GM18519 (cell line): ENCODE results near the gene SPAG16.
A peak's percentile ranks its signal among the peaks of the same experiment; 100 is the strongest.
"Not testable (repeated sequence)": the region's sequence is repeated elsewhere in the genome, so short reads cannot be mapped to it uniquely, and the experiment has no call there.

Experiments used
- ATAC-seq: cut with Tn5 transposase; IDR thresholded peaks from one replicate; pipeline ENCODE4 v1.9.1; 2021; ENCODE audit warnings: mild to moderate bottlenecking, moderate library complexity; ENCODE audit not compliant: unreplicated experiment, low FRiP score

The SPAG16 gene

DNA sequence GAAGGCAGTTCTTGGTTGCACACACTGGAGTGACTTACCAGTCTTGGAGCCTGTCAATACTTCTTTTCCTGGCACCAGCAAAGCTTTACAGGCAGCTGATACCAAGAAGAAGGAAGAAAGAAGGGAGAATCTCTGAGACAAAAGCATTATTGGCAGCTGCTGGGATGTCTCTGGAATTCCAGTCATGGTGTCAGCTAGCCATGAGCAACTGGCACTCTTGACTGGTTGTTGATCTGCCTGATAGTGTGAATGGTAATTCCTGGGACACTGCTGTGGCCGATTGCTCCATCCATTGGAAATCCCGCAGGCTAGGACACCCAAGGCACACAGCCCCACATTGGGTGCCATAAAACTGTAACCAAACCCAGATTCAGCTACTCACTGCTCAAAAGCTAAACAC, 17.8 kb upstream of the SPAG16 start:
- no peak for ATAC-seq

DNA sequence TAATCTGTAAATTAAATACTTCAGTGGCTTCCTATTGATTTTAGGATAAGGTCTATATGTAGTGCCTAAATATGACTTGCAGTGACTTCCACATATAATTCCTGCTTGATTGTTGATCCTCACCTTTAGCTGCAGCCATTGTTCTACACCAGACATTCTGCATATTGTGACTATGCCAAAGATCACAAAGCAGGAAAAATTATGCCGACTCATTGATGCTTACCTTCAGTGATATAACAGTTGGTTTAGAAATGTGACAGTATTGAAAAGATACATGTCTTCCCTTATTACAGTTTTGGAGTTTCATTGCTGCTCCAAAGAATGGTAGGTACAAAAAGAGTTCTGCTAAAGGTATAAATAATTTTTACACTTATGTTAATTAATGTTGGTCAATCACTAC, 12.3 kb upstream of the SPAG16 start:
- ATAC-seq: no peak

- ATAC-seq: no peak
Observed at GRCh38 chr2:213274143-213274542, 10.1 kb upstream of the SPAG16 start.

DNA sequence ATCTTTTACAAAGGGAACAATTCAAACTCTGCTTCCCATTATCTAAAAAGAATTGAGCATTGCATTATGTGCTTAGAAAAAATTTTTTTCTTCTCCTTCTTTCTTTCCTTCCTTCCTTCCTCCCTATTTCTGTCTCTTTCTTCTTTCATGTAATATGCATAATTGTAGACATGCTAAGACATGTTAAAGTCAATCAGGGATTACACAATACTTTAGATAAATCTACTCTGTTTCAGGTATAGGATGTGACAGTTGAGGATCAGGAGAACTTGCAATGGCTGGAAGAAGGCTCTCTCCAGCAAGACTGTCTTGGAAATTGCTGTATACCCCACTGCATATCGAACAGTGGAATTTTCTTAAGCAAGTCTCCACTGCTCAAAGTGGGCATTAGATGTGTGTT, 9.0 kb upstream of the SPAG16 start:
- no peak for ATAC-seq

DNA sequence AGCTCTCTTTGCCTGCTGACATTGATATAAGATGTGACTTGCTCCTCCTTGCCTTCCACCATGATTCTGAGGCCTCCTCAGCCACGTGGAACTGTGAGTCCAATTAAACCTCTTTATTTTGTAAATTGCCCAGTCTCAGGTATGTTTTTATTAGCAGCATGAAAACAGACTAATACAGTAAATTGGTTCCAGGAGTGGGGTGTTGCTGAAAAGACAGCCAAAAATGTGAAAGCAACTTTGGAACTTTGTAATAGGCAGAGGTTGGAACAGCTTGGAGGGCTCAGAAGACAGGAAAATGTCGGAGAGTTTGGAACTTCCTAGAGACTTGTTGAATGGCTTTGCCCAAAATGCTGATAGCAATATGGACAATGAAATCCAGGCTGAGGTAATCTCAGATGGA, 7.1 kb upstream of the SPAG16 start:
- not testable (repeated sequence) for ATAC-seq

GRCh38 chr2:213279116-213279620, 5.1 kb upstream of the SPAG16 start:
- ATAC-seq: no peak

GRCh38 chr2:213279971-213280370, 4.3 kb upstream of the SPAG16 start:
- ATAC-seq: no peak

GRCh38 chr2:213281156-213281555, 3.1 kb upstream of the SPAG16 start:
- ATAC-seq: no peak

DNA sequence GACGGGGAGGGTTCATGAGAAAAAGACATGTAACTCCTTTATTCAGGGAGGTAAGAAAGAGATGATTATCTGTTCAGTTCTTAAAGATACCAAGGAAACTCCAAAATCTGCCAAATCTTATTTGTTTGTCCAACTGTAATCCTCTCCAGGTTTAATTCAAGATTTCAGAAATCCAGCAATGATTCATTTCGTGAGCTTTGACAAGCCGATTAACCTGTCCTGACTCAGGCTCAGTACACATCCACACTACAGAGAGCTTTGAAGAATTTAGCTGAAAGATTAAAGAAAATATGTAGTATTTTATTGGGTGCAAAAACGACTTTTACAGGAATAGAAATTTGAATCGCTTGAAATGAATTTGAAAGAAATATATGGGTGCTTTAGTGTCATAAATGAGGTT, 1.1 kb downstream of the SPAG16 start:
- no peak for ATAC-seq

- no peak for ATAC-seq
Observed at GRCh38 chr2:213286161-213286560, 1.9 kb downstream of the SPAG16 start.

DNA sequence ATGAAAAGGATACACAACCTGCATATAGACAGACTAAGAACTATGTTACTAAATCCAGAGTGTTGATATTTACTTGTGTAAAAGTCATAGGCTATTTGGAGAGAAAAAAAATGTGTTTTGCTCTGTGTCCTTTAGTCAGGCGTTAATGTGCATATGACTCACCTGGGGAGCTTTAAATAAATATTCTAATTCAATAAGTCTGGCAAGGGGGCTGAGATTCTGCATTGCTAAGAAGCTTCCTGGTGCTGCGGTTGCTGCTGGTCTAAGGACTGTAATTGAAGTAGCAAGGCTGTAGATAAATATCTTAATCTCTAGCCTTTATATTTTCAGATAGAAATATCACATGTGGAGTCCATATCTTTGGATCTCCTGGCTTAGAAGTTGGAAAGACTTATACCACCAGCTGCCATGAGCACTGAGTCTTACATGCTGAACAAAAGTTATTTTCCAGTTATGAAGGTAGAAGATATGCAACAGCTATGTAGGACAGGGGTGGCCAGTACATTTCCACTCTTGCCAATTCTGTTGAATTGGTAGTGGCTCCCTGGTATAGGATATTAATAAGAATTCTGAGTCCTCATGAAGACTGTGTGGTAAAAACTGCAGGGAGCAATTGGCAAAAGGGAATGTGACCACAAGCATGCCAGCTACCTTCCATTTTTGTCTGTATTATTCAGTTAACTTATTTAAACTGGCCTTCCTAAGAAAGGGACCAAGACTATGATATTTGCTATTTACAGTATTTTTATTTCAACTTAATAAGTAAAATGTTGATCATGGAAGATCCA, 4.8 kb downstream of the SPAG16 start:
- ATAC-seq: no peak

- no peak for ATAC-seq
Observed at GRCh38 chr2:213290501-213290900, 6.2 kb downstream of the SPAG16 start.

DNA sequence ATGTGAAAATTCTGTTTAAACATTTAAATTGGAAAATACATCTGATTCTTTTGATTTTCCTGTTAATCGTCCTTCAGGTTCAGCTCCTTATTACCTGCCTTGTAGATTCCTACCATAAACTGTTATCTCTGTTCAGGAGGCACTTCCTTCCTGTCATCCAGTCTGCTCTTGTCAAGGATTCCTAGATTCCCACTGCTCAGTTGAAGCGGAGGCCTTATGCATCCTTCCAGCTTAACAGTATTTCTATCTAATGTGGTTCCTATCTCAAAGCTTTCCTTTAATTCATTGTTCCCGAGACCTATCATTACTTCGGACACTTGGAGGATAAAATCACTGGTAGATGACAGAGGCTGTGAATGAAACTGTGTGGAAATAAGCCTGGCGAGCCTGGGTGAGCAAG, 12.0 kb downstream of the SPAG16 start:
- no peak for ATAC-seq

GRCh38 chr2:213306316-213306942, 22.2 kb downstream of the SPAG16 start:
- ATAC-seq: no peak

DNA sequence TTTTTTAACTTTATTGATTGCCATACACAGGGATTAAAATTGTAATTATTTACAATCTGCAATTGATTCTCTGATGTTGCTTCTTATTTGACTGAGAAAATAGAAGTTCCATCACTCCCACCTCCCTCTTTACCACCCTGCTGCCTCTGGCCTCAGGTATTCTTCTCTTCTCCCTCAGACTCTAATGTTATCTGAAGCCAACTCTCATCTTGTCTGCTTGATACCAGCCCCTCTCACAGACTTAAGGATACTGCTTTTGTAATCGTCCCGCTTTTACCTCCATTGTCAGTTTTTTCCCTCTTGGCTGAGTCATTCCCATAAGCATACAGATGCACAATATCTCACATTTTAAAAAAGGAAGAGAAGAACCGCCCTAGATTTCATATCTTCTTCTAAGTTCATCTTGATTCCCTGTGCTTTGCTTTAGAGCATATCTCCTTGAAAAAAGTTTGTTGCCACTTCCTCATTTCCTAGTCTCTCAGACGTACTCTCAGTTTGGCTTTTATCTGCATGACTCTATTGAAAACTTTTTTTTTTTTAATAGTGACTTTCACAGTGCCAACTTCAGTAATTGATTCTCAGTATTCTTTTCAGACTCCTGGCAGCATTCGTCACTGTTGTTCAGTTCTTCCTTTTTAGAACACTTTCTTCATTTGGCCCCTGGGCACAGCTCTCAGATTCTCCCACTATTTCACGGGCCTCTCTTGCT, 31.1 kb downstream of the SPAG16 start:
- ATAC-seq: peak; percentile 60

DNA sequence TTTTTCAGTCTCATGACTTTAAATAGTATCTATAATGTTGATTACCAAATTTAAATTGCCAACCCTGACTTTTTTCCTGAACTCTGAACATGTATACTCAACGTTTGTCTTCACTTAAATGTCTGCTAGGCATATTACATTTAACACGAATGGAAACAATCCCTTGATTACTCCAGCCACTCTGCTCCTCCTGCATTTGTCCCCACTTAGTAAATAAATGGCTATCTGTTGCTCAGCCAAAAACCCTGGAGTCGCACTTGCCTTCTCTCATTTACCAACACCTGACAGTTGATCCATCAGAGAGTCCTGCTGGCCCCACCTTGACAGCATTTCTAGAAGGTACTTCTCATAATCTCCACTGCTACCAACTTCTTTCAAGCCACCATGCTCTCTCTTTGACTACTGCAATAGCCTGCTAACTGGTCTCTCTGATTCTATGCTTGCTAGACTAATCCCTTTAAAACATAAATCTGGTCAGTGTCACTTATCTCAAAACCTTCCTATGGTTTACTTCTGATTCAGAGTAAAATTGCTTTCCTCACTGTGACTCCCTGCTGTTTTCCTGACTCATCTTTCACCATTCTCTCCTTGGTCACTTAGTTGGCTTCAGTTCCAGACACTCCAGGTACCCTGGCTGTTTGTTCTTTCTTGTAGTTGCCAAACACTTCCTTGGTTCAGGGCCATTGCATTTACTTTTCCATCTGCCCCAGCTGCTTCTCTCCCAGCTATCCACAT, 31.9 kb downstream of the SPAG16 start:
- ATAC-seq: no peak

- ATAC-seq: no peak
Observed at GRCh38 chr2:213317929-213318328, 33.7 kb downstream of the SPAG16 start.

DNA sequence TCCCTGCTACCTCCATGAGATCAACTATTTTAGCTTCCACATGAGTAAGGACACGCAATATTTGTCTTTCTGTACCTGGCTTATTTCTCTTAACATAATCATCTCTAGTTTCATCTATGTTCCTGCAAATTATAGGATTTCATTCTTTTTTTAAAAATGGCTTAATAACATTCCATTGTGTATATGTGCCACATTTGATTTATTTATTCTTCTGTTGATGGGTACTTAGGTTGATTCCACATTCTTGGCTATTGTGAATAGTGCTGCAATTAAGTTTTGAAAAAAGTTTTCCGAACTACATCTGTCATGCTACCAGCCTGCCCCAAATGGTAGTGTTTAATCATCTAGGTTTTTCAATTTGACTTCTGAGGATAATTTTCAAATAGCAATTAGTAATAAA, 36.3 kb downstream of the SPAG16 start:
- ATAC-seq: no peak

- ATAC-seq: no peak
Observed at GRCh38 chr2:213336253-213336770, 52.0 kb downstream of the SPAG16 start.

GRCh38 chr2:213353419-213353818, 69.2 kb downstream of the SPAG16 start:
- no peak for ATAC-seq

GRCh38 chr2:213376644-213377043, 92.4 kb downstream of the SPAG16 start:
- no peak for ATAC-seq
